ENCODE measurements around the gene YIPF6.

DNA sequence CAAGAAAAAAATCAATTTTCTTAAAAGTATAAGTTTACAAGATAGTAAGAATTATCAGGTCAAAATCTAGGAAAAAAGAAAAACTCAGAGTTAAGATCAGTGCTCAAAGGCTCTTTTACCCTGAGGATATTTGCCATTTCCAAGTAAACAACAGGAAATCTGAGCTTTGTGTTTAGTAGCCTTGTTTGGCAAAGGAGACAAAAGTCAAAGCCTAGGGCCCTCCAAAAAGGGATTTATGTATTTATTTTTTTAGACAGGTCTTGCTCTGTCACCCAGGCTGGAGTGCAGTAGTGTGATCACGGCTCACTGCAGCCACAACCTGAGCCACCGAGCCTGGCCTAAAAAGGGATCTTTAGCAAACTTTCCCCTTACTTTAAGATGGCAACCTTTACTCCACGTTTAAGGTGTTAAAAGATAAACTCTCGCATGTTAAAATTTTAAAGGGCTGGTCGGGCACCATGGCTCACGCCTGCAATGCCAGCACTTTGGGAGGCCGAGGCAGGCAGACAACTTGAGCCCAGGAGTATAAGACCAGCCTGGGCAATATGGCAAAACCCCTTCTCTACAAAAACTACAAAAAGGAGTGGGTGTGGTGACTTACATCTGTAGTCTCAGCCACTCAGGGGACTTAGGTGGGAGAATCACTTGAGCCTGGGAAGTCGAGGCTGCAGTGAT lies 44.2 kb upstream of the YIPF6 start:
- TF ChIP-seq CTCF (optimal IDR thresholded peaks at IDR 0.05 in 1 of 3, IDR thresholded peaks at IDR 0.05 in 1 of 3, conservative IDR thresholded peaks at IDR 0.05 in 1 of 3; ENCODE audit: extremely low read depth in 1 of 3, insufficient read depth in 2 of 3, low read length in 3 of 3) (no peak), EZH2 (IDR thresholded peaks at IDR 0.05; ENCODE audit: low read length) (no peak)
